GOT3 (cell line): ENCODE measurements around the gene DLG2.

ENCODE experiments used
- DNase-seq: peaks from one replicate; lab custom pipeline; 2025; ENCODE audit warnings: mixed read lengths; lab: John Stamatoyannopoulos, UW

DLG2 gene

GRCh38 chr11:83678831-83679584 lies 1948.1 kb downstream of the DLG2 start:
- no peak for DNase-seq

- no peak for DNase-seq
Measured at GRCh38 chr11:83677730-83678129, 1949.4 kb downstream of the DLG2 start.

- DNase-seq, result no peak
Measured at GRCh38 chr11:83676056-83676601, 1951.0 kb downstream of the DLG2 start.

- no peak for DNase-seq
Measured at GRCh38 chr11:83674102-83674896, 1952.8 kb downstream of the DLG2 start.

GRCh38 chr11:83671289-83671688 lies 1955.9 kb downstream of the DLG2 start:
- DNase-seq, result no peak

DNA sequence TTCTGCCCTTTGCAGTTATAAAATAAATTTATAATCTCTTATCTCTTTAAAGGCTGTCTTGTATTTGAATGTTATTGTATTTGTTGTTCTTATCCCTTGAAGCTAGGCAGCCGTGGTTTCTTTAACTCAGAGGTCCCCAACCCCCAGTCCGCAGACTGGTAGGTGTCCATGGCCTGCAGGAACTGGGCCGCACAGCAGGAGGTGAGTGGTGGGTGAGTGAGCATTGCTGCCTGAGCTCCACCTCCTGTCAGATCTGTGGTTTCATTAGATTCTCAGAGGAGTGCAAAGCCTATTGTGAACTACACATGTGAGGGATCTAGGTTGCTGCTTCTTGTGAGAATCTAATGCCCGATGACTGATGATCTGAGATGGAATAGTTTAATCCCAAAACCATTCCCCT lies 1961.0 kb downstream of the DLG2 start:
- DNase-seq, result no peak

- DNase-seq, result no peak
Measured at GRCh38 chr11:83663988-83664387, 1963.2 kb downstream of the DLG2 start.

- DNase-seq, result no peak
Measured at GRCh38 chr11:83663446-83663845, 1963.7 kb downstream of the DLG2 start.

DNA sequence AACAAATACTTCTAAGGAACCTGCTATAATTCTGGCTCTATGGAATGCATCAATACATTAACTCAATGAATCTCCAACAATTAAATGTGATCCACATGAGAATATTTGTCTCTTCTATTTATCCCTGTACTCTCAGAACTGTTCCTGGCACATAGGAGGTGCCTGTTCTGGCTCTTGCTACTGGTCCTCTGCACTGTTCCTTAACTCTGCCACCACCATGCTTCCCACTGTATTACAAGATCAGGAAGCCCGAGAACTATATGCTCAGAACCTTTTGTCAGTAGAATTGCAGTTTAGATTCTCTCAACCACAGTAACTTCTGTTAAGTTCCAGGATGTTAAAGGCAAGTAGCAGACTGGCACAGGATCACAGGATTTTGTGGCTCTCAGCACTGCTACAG lies 1964.7 kb downstream of the DLG2 start:
- DNase-seq, result no peak

DNA sequence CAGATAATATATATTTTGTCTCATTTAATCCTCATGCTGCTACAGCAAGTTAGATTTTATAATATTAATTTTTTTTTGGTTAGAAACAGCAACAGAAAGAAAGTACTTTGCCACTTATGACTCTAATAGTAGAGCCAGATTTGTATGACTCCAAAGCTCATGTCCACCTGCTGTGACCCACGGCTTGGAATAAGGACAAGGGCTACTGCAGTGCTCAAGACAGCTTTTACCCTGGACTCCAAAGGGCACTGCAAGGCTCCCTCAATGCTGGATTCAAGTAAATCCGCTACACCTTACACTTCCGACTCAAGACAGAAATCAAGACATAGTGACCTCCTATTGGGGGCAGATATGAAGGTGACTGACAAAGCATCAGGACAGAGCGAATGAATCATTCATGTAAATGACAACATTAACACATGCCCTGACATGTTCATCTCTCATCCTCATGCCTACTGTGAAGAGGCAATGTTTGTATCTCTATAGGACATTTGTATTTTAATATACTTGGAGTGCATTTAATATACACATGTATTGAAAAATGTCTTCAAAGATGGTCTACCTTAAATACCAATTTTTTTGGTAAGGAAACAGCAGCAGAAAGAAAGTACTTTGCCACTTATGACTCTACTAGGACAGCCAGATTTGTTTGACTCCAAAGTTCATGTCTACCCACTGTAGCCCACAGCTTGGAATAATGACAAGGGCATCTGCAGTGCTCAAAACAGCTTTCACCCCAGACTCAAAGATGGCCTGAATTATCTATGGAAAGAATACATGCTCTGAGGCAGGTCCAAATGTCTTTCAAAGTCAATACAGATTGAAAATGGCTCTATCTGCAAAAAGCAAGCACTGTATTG lies 1965.4 kb downstream of the DLG2 start:
- DNase-seq, result no peak

DNA sequence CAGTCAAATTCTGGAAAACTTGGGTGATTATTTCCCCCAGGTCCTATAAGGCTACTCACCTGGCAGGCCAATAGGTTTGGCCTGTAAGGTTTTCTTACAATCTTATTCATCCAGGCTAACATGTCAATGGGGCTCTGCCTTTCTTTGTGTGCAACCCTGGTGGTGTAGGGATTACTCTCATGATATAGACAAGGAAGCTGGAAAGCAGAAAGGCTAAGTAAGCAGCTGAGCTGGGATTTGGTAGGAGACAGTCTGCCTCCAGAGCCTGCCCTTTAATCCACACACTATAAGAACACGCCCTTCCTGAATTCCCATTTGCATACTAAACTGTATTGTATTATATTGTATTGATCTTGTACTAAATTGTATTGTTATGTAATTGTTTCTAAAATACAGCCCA lies 1967.7 kb downstream of the DLG2 start:
- no peak for DNase-seq

GRCh38 chr11:83656796-83657330 lies 1970.3 kb downstream of the DLG2 start:
- DNase-seq, result no peak

GRCh38 chr11:83655976-83656375 lies 1971.2 kb downstream of the DLG2 start:
- DNase-seq, result no peak

GRCh38 chr11:83649528-83649855 lies 1977.7 kb downstream of the DLG2 start:
- DNase-seq, result no peak

- DNase-seq, result no peak
Measured at GRCh38 chr11:83648610-83649527, 1978.3 kb downstream of the DLG2 start.

DNA sequence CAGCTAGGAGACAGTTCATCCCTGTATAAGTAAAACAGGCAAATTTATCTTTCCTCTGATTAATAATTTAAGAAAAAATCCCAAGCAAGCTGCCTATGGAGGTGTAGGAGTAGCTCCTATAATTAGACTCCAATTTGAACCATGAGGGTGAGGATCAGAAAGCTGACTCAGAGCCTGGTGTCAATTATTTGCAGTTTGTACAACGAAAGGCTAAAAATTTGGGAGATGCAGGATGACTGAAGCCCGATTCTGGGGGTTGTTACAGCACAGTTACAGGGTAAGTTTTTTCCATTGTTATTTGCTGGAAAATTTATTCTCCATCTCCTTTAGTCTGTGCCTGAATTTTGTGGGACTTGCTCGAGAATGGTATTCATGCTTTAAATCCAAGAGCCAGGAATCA lies 1981.6 kb downstream of the DLG2 start:
- DNase-seq, result no peak

GRCh38 chr11:83643115-83643514 lies 1984.0 kb downstream of the DLG2 start:
- DNase-seq, result no peak

DNA sequence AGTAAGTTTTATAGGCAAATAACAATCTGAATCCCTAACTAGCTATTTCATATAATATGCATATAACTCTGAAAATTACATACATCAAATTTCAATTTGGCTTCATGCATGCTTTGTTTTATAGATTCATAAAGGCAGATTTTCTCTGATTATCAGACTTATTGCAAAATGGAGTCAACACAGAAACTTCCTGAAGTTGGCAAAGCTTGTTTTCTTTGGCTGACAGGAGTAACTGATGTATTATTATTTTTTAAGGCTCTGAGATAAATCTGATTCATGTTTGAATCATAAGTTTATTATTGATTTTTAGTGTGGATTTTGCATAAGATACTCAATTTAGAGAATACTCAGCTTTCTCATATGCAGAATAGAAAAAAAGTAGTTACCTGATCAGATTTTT lies 1984.6 kb downstream of the DLG2 start:
- DNase-seq, result no peak

- no peak for DNase-seq
Measured at GRCh38 chr11:83641511-83641910, 1985.6 kb downstream of the DLG2 start.

- DNase-seq, result no peak
Measured at GRCh38 chr11:83639995-83640758, 1987.0 kb downstream of the DLG2 start.
